HG03097 (cell line): ENCODE measurements around the gene ZNF496.
"Not testable (repeated sequence)": the region's sequence is repeated elsewhere in the genome, so short reads cannot be mapped to it uniquely, and the experiment has no call there.

Source experiments
- ATAC-seq: cut with Tn5 transposase; IDR thresholded peaks from one replicate; pipeline ENCODE4 v1.9.1; 2021; ENCODE audit not compliant: unreplicated experiment, low FRiP score

Gene ZNF496

GRCh38 chr1:247295746-247296145 lies 35.9 kb downstream of the ZNF496 start:
- ATAC-seq, result no peak

GRCh38 chr1:247295274-247295684 lies 36.4 kb downstream of the ZNF496 start:
- no peak for ATAC-seq

GRCh38 chr1:247294282-247294681 lies 37.4 kb downstream of the ZNF496 start:
- ATAC-seq, result no peak

DNA sequence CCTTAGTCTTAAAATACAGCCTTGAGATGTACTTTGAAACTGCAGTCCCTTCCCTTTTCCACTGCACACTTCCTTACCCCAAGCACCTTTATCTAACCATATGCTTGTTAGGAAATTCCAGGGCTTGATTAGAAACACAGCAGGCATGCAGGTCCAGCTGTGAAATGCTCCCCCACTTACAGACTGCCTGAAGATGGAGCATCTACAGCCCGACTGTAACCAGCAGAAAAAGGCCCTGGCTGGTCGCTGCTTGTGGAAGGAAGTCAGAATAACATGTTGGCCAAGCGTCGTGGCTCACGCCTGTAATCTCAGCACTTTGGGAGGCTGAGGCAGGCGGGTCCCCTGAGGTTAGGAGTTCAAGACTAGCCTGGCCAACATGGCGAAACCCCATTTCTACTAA lies 38.6 kb downstream of the ZNF496 start:
- no peak for ATAC-seq

DNA sequence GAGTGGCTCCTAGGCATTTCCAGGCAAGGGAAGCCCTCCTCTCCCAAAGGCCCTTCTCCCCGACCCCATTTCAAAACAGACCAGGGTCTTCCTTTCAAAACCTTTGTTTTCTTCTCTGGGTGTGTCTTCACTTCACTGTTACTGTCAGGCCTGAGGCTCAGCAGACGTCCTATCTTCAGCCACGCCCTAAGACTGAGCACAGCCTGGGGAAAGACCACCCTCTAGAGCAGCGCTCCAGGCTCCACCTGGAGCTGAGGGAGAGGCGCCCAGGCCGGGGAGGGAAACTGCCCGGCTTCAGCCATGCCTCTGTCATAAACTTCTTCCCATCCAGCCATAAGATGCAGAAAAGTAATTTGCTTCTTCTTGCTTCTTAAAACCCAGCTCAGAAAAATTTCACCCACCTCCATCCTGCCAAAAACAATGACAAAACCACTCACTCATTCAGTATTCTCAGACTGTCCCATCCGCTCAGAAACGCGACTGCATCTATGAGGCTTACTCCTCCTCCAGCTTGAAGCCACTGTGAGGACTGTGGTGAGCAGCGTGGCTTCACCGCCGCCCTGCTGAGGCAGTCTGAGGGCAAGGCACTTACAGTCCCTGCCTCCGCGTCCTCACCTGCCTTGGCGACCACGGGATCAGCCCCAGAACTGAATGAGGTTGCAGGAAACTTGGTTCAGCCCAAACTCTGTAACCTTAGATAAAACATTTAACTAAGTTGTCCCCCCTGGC lies 39.7 kb downstream of the ZNF496 start:
- no peak for ATAC-seq

DNA sequence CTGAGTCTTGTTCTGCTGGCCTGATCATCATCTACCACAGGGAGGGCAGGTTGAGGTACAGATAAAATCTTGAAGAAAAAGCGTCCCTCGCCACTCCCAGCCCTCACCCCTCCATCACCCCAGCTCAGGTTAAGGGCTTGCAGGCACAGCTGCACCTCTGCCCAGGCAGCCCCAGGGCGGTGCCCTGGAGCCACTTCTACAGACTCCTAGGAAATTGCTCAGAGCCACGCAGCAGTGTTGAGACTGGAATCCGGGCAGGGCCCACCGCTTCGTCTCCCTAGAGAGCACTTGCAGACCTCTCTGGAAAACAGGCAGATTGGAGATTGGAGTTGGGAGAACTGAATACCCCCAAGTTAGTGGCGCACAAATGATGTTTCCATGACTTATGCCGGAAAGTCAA lies 40.5 kb downstream of the ZNF496 start:
- no peak for ATAC-seq

- ATAC-seq, result no peak
Measured at GRCh38 chr1:247290576-247290975, 41.1 kb downstream of the ZNF496 start.

GRCh38 chr1:247289274-247289892 lies 42.3 kb downstream of the ZNF496 start:
- not testable (repeated sequence) for ATAC-seq

- ATAC-seq, result no peak
Measured at GRCh38 chr1:247288341-247288740, 43.3 kb downstream of the ZNF496 start.

GRCh38 chr1:247287460-247287859 lies 44.2 kb downstream of the ZNF496 start:
- no peak for ATAC-seq

DNA sequence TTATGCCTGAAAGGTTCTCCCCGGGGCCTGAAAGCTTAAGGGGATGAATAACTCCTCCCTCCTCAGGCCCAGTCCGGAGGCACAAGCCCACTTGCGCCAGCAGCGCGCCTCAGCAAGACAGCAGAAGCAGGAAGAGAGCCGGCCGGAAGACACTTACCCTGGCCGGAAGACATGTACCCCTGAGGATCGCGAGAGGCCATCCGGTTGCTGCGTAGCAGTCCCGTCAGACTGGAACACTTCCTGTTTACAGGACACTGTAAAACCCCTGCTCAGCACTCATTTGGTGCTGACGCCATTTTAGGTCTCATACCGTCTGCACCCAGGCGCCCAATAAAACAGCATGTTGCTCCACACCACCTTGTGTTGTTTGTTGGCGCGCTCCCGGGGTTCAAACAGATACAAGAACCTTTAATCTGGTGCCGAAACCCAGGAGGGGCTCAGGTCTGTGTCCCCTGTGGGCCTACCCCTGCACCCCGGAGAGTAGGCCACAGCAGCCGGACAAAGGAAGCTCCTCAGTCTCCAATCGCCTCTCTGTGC lies 45.5 kb downstream of the ZNF496 start:
- no peak for ATAC-seq

DNA sequence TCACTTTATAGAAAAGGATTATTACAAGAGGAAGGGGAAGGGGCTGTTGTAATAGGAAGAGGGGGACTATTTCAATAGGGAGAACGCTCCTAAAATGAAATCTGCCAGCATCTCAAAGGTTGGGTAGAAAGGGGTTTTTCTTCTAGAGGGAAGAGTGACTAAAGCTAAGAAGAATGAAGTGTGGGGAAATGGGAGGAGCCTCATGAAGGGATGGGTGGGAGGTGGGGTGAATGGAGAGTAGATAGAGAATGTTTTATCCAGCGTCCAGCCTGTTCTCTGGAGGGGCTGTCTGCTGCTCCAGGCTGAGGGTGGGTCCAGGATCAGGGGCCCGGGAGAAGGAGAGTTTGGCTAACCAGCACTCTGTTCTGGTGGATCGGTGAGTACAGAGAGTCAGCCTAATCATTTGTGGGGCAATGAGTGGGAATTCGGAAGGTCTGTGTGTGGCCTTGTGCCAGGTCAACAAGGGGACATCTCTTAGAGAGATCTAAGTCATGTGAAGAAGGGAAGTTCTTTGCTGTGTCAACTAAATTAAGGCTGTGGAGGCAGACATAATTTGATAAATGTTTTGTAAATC lies 50.6 kb downstream of the ZNF496 start:
- ATAC-seq, result no peak

DNA sequence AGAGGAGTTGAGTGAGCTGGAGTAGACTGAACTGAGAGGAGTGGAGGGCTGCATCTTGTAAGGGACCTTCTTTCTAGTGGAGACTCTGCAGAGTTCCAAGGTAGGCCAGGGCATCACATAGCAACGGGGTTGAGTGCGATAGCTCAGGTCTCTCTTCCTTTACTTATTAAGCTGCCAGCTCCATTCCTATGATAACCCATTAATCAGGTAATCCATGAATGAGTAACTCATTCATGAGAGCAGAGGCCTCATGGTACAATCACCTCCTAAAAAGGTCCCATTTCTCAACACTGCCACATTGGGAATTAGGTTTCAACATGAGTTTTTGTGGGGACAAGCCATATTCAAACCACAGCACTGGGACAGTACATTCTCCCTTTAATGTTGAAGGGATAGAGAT lies 54.5 kb downstream of the ZNF496 start:
- ATAC-seq, result no peak

GRCh38 chr1:247274605-247275256 lies 56.9 kb downstream of the ZNF496 start:
- ATAC-seq, result no peak

DNA sequence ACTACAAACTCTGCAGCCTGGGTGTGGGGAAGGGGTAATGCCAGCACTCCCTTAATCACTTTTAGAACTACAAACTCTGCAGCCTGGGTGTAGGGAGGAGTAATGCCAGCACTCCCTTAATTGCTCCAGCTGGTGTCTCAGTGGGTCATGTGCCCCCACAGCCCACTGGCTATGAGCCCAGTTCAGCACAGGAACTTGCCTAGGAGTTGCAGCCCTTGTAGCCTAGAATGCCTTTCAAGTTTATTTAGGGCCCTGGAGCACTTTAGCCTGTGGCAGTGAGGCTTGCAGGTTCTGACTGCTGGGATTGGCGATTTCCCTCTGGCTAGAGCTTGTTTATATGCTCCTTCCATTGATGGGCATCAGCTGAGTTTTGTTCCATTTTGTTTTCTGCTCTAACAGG lies 58.7 kb downstream of the ZNF496 start:
- ATAC-seq, result no peak

DNA sequence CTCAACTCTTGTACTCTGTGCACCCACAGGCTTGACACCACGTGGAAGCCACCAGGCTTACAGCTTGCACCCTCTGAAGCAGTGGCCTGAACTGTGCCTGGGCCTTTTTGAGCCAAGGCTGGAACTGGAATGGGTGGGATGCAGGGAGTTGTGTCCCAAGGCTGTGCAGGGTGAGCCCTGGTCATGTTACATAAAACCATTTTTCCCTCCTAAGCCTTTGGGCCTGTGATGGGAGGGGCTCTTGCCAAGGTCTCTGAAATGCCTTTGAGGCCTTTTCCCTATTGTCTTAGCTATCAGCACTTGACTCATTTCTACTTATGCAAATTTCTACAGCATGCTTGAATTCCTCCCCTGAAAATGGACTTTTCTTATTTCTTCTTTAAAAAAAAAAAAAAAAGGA lies 61.7 kb downstream of the ZNF496 start:
- no peak for ATAC-seq

DNA sequence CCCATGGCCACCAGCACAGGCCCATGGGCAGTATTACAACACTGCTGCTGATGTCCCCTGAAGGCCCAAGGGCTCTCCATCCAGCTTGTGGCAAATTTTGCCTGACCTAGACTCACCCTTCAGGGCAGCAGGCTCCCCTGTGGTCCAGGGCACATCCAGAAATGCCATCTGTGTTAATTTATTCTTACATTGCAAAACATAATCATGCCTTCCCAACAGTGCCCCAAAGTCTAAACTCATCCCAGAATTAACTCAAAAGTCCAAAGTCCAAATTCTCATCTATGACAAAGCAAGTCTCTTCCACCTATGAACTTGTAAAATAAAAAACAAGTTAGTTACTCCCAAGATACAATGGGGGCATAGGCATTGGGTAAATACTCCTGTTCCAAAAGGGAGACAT lies 62.5 kb downstream of the ZNF496 start:
- no peak for ATAC-seq

DNA sequence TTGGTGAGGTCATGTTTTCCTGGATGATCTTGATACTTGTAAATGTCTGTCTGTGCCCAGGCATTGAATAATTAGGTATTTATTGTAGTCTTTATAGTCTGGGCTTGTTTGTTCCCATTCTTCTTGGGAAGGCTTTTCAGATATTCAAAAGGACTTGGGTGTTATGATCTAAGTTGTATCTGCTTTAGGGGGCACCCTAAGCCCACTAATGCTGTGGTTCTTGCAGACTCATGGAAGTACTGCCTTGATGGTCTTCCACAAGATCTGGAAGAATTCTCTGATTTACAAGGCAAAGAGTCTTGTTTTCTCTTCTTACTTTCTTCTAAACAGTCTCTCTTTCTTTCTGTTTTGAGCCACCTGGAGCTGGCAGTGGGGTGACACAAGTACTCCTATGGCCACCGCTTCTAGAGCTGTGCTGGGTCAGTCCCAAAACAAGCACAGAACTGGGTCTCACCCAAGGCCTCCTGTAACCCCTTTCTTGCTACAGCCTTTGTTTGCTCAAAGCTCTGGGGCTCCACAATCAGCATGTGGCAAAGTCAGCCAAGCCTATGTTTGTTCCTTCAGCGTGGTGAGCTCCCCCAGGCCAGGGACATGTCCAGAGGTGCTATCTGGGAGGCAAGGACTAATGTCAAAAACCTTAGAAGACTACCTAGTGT lies 63.1 kb downstream of the ZNF496 start:
- ATAC-seq, result no peak

GRCh38 chr1:247266053-247266452 lies 65.6 kb downstream of the ZNF496 start:
- no peak for ATAC-seq

- ATAC-seq, result not testable (repeated sequence)
Measured at GRCh38 chr1:247255772-247256171, 75.9 kb downstream of the ZNF496 start, which contains the start of gene VN1R5. TSS of gene VN1R5 (plus strand) at chr1:247256072.

- ATAC-seq, result no peak
Measured at GRCh38 chr1:247247568-247247967, 84.1 kb downstream of the ZNF496 start.
